ENCODE results near the gene MEFV. TPM values are rescaled to one million over a fixed set of nuclear protein-coding genes. Genes with fewer than 3 reads are reported as not detected.
"Not testable (repeated sequence)": the region's sequence is repeated elsewhere in the genome, so short reads cannot be mapped to it uniquely, and the experiment has no call there.

MEFV gene
- total and polyA plus RNA-seq, 2 donors = 0.58 to 0.80 TPM

DNA sequence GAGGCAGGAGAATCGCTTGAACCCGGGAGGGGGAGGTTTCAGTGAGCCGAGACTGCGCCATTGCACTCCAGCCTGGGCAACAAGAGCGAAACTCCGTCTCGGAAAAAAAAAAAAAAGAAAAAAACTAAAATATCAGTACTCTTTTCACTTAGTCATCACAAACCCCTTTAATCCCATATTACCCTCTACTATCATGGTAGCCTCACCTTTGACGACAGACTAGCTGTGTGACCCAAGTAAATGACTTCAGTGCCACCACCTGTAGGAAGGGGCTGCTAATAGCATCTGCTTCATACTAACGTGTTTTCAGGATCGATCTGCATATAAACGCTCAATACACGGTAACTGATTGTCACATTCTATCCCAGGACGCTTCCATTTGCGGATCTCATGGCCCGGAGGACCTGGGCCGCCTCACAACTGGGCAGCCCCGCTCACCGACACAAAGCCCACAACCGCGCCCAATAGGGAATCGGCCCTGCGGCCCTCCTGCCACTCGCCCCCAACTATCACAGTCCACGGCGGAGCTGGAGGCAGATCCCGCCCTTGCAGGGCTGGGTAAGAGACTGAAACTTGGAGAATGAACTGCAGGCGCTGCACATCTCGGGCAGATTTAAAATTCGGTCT, 25.8 kb upstream of the MEFV start:
- Histone ChIP-seq H3K27ac (ENCODE audit: low read depth) (peak overlapping the region; percentile 51), H3K4me3 (ENCODE audit: low read depth, low read length) (peak overlapping the region; percentile 83), H3K4me1 (ENCODE audit: insufficient read depth) (no peaks in the 10 kb centered on the region), H3K36me3 (ENCODE audit: insufficient read depth) (peaks cover 7% of the 10 kb centered on the region)
- 12% methylated on average over 29 of the region's 29 CpGs for WGBS
- DNase-seq (ENCODE audit: extremely low spot score) = peak; percentile 40

DNA sequence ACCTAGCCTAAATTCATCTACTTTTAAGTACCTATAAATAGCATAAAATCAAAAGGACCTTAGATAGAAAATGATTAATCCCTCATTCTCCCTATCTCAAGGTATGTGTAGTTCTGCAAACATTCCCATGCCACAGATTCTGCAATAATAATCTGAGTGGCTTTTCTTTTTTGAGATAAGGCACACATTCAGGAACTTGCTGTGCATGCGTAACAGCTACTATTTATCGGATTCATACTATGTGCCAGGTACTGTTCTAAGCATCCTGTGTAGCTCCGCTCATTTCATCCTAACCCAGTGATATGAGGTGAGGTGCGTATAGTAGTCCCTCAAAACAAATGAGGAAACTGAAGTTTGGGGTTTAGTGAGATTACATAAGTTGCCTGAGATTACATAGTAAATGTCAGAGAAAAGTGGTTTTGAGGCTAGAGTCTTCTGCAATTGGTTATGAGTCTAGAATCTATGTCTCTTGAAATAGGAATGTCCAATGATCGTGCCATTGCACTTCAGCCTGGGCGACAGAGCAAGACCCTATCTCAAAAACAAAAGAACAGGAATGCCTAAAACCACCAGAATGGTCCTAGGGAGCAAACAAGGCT, 24.9 kb upstream of the MEFV start:
- Histone ChIP-seq H3K4me1 (ENCODE audit: insufficient read depth) (no peaks in the 10 kb centered on the region), H3K4me3 (ENCODE audit: low read depth, low read length) (no peak overlapping the region), H3K27ac (ENCODE audit: low read depth) (no peak overlapping the region), H3K36me3 (ENCODE audit: insufficient read depth) (peaks cover 7% of the 10 kb centered on the region)
- no peak for DNase-seq (ENCODE audit: extremely low spot score)
- 91% methylated on average over 6 of the region's 6 CpGs for WGBS

DNA sequence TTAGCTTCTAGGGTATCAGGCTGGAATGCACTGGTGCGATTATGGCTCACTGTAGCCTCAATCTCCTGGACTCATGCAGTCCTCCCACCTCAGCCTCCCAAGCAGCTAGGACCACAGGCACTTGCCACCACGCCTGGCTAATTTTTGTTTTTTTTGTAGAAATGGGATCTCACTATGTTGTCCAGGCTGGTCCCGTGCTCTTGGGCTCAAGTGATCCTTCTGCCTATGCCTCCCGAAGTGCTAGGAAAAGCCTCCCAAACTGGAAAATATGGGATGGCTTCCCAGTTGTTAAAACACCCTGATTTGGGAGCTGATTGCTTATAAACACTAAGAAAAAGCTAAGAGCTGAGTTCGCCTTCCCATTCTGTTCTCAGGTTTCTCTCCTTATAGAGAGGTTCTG, 20.2 kb upstream of the MEFV start:
- Histone ChIP-seq H3K27ac (ENCODE audit: low read depth) (no peak overlapping the region), H3K4me3 (ENCODE audit: low read depth, low read length) (no peak overlapping the region), H3K4me1 (ENCODE audit: insufficient read depth) (no peaks in the 10 kb centered on the region), H3K36me3 (ENCODE audit: insufficient read depth) (no peaks in the 10 kb centered on the region)
- WGBS = 85% methylated on average over 5 of the region's 5 CpGs
- no peak for DNase-seq (ENCODE audit: extremely low spot score)

- Histone ChIP-seq H3K27ac (ENCODE audit: low read depth) (no peak overlapping the region), H3K4me3 (ENCODE audit: low read depth, low read length) (no peak overlapping the region), H3K36me3 (ENCODE audit: insufficient read depth) (no peaks in the 10 kb centered on the region), H3K4me1 (ENCODE audit: insufficient read depth) (no peaks in the 10 kb centered on the region)
- no peak for DNase-seq (ENCODE audit: extremely low spot score)
These were observed 18.5 kb upstream of the MEFV start for GRCh38 chr16:3274947-3275346.

DNA sequence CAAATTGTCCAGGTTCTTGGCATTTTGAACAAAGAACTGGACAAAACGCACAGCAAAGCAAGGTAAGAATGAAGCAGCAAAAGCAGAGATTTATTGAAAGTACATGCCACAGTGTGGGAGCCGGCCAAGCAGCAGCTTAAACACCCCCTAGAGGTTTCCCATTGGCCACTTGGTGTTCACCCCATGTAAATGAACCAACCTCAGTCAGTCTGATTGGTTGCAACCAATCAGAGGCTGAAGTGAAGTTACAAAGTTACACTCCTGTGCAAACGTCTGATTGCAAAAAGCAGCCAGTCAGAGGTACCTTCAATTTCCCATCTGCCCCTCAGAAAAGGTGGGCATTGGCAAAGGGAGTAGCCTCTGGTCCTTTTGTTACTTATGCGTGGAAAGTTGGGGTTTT, 18.1 kb upstream of the MEFV start:
- H3K4me1 ChIP-seq (ENCODE audit: insufficient read depth) = no peaks in the 10 kb centered on the region
- H3K36me3 ChIP-seq (ENCODE audit: insufficient read depth) = no peaks in the 10 kb centered on the region
- 47% methylated on average over 4 of the region's 4 CpGs for WGBS
- DNase-seq (ENCODE audit: extremely low spot score) = no peak
- H3K27ac ChIP-seq (ENCODE audit: low read depth) = no peak overlapping the region
- H3K4me3 ChIP-seq (ENCODE audit: low read depth, low read length) = no peak overlapping the region

DNA sequence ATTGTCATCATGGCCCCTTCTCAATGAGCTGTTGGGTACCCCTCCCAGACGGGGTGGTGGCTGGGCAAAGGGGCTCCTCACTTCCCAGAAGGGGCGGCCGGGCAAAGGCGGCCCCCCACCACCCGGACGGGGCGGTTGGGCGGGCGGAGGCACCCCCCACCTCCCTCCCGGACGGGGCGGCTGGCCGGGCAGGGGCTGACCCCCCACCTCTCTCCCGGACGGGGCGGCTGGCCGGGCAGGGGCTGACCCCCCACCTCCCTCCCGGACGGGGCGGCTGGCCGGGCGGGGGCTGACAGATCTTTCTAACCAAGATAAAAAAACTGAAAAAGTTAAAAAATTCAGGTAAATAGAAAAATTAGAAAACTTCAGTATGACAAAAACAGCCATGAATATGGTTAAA, 14.8 kb upstream of the MEFV start:
- H3K4me1 ChIP-seq (ENCODE audit: insufficient read depth); DNase-seq (ENCODE audit: extremely low spot score); H3K4me3 ChIP-seq (ENCODE audit: low read depth, low read length); H3K36me3 ChIP-seq (ENCODE audit: insufficient read depth); H3K27ac ChIP-seq (ENCODE audit: low read depth): not testable (repeated sequence)
- 90% methylated on average over 22 of the region's 22 CpGs for WGBS

- H3K4me3 ChIP-seq (ENCODE audit: low read depth, low read length); DNase-seq (ENCODE audit: extremely low spot score); H3K36me3 ChIP-seq (ENCODE audit: insufficient read depth); H3K4me1 ChIP-seq (ENCODE audit: insufficient read depth); H3K27ac ChIP-seq (ENCODE audit: low read depth): not testable (repeated sequence)
- 76% methylated on average over 5 of the region's 5 CpGs for WGBS
These were observed 14.3 kb upstream of the MEFV start for GRCh38 chr16:3270718-3271117.

GRCh38 chr16:3268294-3268693, 11.9 kb upstream of the MEFV start:
- DNase-seq (ENCODE audit: extremely low spot score) = no peak
- H3K4me3 ChIP-seq (ENCODE audit: low read depth, low read length) = no peak overlapping the region
- peaks cover 3% of the 10 kb centered on the region for H3K36me3 ChIP-seq (ENCODE audit: insufficient read depth)
- 90% methylated on average over 1 of the region's 1 CpG for WGBS
- H3K4me1 ChIP-seq (ENCODE audit: insufficient read depth) = peaks cover 2% of the 10 kb centered on the region
- no peak overlapping the region for H3K27ac ChIP-seq (ENCODE audit: low read depth)

DNA sequence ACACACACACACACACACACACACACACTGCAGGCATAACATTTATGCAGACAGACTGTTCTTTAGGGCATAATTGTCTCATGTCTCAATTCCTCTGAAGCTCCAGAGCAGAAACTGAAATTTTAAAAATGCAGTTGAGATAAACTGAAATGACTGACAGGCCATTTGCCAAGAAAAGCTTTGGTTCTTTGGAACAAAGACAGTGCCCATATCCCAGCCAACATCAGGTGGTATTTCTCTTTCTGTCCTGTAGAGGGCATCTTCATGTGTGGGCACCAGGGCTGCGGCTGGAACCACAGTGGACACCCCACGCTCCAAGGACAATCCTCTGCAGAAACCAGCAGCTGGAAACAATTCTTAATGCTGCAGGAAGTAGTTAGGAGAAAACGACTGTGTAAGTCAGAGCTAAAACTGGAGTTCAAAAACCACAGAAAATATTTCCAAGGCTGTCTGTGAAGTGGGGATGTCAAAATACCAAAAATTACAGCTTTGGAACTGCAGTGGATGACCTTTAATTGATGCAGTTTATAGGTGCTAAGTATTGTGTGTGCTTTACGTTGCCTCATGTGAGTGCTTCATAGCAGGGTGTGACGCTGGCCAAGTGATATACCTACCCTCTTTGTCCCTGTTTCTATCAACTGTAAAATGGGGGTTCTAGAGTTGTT, 10.6 kb upstream of the MEFV start:
- 62% methylated on average over 5 of the region's 5 CpGs for WGBS
- peaks cover 2% of the 10 kb centered on the region for H3K4me1 ChIP-seq (ENCODE audit: insufficient read depth)
- no peak overlapping the region for H3K4me3 ChIP-seq (ENCODE audit: low read depth, low read length)
- H3K36me3 ChIP-seq (ENCODE audit: insufficient read depth) = peaks cover 3% of the 10 kb centered on the region
- no peak for DNase-seq (ENCODE audit: extremely low spot score)
- H3K27ac ChIP-seq (ENCODE audit: low read depth) = no peak overlapping the region

DNA sequence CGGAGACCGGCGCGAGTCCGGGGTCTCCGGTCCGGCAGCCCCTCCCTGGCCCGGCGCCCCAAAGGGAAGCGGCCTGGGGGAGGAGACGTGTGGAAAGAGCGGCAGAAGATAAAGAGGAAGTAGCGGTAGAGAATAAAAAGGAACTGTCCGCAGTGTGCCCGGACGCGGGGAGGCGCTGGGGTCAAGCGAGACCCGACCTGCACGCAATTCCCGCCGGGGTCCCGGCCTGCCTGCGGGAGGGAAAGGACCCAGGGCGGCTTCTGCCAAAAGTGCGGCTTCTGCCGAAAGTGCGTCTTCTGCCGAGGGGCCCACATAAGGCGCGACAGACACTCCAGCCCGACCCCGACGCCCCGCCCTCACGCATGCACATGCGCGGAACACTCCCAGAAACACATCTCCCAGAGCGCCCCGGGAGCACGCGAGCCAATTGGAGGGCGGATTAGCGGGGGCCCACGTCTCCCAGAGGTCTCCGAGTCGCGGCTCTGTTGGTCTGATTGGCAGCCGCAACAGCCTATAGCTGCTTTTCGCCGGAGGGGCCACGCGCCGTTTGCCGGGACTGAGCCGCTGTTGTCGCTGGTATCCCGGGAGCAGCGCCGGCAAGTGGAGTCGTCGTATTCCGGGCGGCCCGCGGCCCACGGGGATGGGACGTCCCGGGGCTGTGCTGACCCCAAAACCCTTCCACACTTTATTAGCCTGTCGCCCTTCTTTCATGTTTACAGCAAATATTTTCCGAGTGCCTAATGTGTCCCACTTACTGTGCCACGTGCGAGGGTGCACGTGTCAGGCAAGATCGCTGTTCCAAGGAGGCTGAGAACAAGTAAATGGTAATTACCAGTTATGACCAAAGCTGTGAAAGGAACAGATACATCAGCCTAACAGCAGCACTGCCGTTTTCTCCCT, 8.0 kb upstream of the MEFV start:
- H3K27ac ChIP-seq (ENCODE audit: low read depth) = peak overlapping the region; percentile 99
- H3K4me3 ChIP-seq (ENCODE audit: low read depth, low read length) = peak overlapping the region; percentile 81
- WGBS = under 1% methylated on average over 77 of the region's 77 CpGs
- H3K4me1 ChIP-seq (ENCODE audit: insufficient read depth) = peaks cover 2% of the 10 kb centered on the region
- H3K36me3 ChIP-seq (ENCODE audit: insufficient read depth) = peaks cover 3% of the 10 kb centered on the region
- peak; percentile 96 for DNase-seq (ENCODE audit: extremely low spot score)

- DNase-seq (ENCODE audit: extremely low spot score) = no peak
- 94% methylated on average over 4 of the region's 4 CpGs for WGBS
- Histone ChIP-seq H3K4me3 (ENCODE audit: low read depth, low read length) (no peak overlapping the region), H3K36me3 (ENCODE audit: insufficient read depth) (peaks cover 3% of the 10 kb centered on the region), H3K4me1 (ENCODE audit: insufficient read depth) (peaks cover 2% of the 10 kb centered on the region), H3K27ac (ENCODE audit: low read depth) (no peak overlapping the region)
These were observed 6.1 kb upstream of the MEFV start for GRCh38 chr16:3262517-3262916.

DNA sequence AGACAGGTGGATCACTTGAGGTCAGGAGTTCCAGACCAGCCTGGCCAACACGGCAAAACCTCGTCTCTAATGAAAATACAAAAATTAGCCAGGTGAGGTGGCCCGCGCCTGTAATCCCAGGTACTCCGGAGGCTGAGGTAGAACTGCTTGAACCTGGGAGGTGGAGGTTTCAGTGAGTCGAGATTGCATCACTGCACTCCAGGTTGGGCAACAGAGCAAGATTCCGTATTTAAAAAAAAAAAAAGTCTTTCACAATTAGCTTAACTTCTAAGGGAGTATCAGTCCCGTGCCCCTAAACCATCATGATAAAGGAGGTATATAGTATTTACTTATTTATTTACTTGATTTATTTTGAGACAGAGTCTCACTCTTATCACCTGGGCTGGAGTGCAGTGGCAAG, 3.4 kb upstream of the MEFV start:
- H3K36me3 ChIP-seq (ENCODE audit: insufficient read depth) = no peaks in the 10 kb centered on the region
- H3K4me1 ChIP-seq (ENCODE audit: insufficient read depth) = no peaks in the 10 kb centered on the region
- H3K4me3 ChIP-seq (ENCODE audit: low read depth, low read length) = no peak overlapping the region
- no peak for DNase-seq (ENCODE audit: extremely low spot score)
- no peak overlapping the region for H3K27ac ChIP-seq (ENCODE audit: low read depth)
- WGBS = 87% methylated on average over 8 of the region's 8 CpGs

- no peak for DNase-seq (ENCODE audit: extremely low spot score)
- H3K36me3 ChIP-seq (ENCODE audit: insufficient read depth) = no peaks in the 10 kb centered on the region
- WGBS = 75% methylated on average over 9 of the region's 9 CpGs
- H3K4me1 ChIP-seq (ENCODE audit: insufficient read depth) = no peaks in the 10 kb centered on the region
- H3K27ac ChIP-seq (ENCODE audit: low read depth) = no peak overlapping the region
- H3K4me3 ChIP-seq (ENCODE audit: low read depth, low read length) = no peak overlapping the region
These were observed 533 bp upstream of the MEFV start for GRCh38 chr16:3256866-3257465.

Data from urinary bladder (tissue), 4 donors.